ENCODE data around the gene RIC3.

RIC3 gene

GRCh38 chr11:8066036-8066910, 102.6 kb downstream of the RIC3 start:
- H3K4me3 ChIP-seq (ENCODE audit: low read depth, low read length) = no peak overlapping the region
- in situ Hi-C loops (cut with HindIII; ENCODE audit: low pct_ligation_motif_present, low sequenced_read_pairs) = no loop called here
- no peak overlapping the region for H3K27ac ChIP-seq
- no peak for DNase-seq
- TF ChIP-seq CTCF (IDR thresholded peaks at IDR 0.05; ENCODE audit: low read depth, low read length, missing control alignments) = no peak
- H3K36me3 ChIP-seq (replicated peaks) = no peaks in the 10 kb centered on the region
- H3K27me3 ChIP-seq (replicated peaks) = no peaks in the 10 kb centered on the region

DNA sequence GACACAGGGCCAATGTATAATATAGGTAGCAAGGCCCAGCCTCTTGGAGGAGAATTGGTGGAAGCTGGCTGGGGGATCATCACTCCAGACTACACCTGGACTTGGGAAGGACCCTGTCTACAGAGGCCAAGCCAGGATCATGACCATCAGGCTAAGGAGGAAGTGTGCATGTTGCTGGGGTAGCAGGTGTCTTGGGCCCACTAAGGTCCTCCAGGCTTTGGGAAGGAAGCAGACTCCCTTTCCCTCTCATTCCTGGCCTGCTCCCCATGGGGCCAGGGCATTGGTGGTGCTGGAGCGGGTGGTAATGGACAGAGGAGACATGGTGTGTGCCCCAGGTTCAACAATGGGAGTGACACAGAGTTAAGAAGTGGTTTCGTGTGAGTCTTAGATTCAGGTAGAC, 103.8 kb downstream of the RIC3 start:
- Histone ChIP-seq H3K27me3 (replicated peaks) (no peaks in the 10 kb centered on the region), H3K4me3 (ENCODE audit: low read depth, low read length) (no peak overlapping the region), H3K36me3 (replicated peaks) (no peaks in the 10 kb centered on the region), H3K27ac (no peak overlapping the region)
- DNase-seq = no peak
- in situ Hi-C loops (cut with HindIII; ENCODE audit: low pct_ligation_motif_present, low sequenced_read_pairs) = no loop called here
- TF ChIP-seq CTCF (IDR thresholded peaks at IDR 0.05; ENCODE audit: low read depth, low read length, missing control alignments) = no peak

- in situ Hi-C loops (cut with HindIII; ENCODE audit: low pct_ligation_motif_present, low sequenced_read_pairs) = no loop called here
Observed at GRCh38 chr11:8063324-8063723, 105.5 kb downstream of the RIC3 start.

DNA sequence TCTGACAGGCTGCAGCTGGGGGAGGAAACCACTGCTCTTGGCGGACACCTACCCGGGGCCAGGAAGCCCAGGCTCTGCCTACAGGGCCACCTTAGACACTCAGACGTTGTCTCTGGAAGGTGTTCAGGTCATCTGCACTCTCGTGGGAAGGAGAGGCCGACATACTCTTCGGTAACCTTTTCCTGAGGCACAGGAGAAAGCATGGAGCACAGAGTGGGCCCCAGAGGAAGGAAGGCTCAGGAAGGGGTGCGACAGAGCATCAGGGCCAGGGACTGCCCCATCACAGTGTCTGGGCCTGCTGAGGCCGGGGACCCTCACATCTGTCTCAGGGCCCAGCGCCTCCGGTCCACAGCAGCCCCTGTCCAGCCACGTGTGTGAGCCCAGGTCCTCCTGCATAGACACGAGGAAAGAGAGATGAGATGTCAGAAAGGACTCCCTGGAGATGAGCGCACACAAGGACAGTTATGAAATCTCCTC, 106.0 kb downstream of the RIC3 start:
- TF ChIP-seq CTCF (IDR thresholded peaks at IDR 0.05; ENCODE audit: low read depth, low read length, missing control alignments) = no peak
- DNase-seq = no peak
- Histone ChIP-seq H3K36me3 (replicated peaks) (no peaks in the 10 kb centered on the region), H3K4me3 (ENCODE audit: low read depth, low read length) (no peak overlapping the region), H3K27me3 (replicated peaks) (no peaks in the 10 kb centered on the region), H3K27ac (no peak overlapping the region)
- in situ Hi-C loops (cut with HindIII; ENCODE audit: low pct_ligation_motif_present, low sequenced_read_pairs) = no loop called here

More at GRCh38 chr11:8063324-8063723, 105.5 kb downstream of the RIC3 start:
- no peak for TF ChIP-seq CTCF (IDR thresholded peaks at IDR 0.05; ENCODE audit: low read depth, low read length, missing control alignments)
- no peak overlapping the region for H3K27ac ChIP-seq
- no peak overlapping the region for H3K4me3 ChIP-seq (ENCODE audit: low read depth, low read length)
- H3K27me3 ChIP-seq (replicated peaks) = no peaks in the 10 kb centered on the region
- no peaks in the 10 kb centered on the region for H3K36me3 ChIP-seq (replicated peaks)
- no peak for DNase-seq

- Histone ChIP-seq H3K27ac (no peak overlapping the region), H3K4me3 (ENCODE audit: low read depth, low read length) (no peak overlapping the region), H3K27me3 (replicated peaks) (no peaks in the 10 kb centered on the region), H3K36me3 (replicated peaks) (no peaks in the 10 kb centered on the region)
- in situ Hi-C loops (cut with HindIII; ENCODE audit: low pct_ligation_motif_present, low sequenced_read_pairs) = no loop called here
- TF ChIP-seq CTCF (IDR thresholded peaks at IDR 0.05; ENCODE audit: low read depth, low read length, missing control alignments) = no peak
- DNase-seq = no peak
Observed at GRCh38 chr11:8061555-8062428, 107.0 kb downstream of the RIC3 start.
